ENCODE data around the gene ITPR2.
"Not testable (repeated sequence)": the region's sequence is repeated elsewhere in the genome, so short reads cannot be mapped to it uniquely, and the experiment has no call there.

The ITPR2 gene

DNA sequence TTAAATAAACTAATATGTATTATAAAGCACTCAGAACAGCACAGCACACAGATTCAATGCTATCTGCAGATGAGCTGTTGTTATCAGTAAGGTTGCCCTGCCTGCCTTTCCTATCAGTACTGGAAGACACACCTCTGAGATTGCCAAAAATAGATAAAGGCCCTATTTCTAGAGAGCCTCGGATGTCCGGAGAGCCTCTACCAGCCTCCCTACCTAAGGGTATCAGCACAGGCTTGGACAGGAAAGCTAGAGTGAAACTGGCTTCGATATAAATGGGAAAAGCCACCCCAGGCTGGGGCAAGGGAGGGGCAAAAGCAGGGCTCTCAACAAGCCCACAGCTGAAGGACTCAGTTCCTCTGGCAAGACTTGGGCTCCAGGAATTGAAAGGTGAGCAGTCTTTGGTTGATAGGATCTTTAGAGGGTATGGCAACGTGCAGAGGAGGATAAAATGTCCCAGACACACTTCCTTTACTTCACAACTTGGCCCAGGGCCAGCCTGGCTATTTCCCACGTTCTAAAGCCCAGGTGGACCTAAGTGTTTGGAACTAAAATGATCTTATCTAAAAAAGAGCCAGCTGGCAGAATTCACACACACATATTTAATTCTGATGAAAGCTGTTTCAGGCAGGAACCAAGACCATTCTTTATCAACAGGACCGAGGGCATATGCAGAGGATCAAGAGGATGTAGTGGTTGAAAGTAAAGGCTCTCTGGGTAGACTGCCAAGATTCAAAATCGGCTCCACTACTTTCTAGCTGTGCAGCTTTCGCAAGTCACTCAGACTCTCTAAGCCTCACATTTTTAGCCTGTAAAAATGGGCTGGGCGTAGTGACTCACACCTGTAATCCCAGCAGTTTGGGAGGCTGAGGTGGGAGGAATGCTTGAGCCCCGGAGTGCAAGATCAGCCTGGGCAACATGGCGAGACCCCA is 37.8 kb upstream of the ITPR2 start:
- TF ChIP-seq, protein P1, sequence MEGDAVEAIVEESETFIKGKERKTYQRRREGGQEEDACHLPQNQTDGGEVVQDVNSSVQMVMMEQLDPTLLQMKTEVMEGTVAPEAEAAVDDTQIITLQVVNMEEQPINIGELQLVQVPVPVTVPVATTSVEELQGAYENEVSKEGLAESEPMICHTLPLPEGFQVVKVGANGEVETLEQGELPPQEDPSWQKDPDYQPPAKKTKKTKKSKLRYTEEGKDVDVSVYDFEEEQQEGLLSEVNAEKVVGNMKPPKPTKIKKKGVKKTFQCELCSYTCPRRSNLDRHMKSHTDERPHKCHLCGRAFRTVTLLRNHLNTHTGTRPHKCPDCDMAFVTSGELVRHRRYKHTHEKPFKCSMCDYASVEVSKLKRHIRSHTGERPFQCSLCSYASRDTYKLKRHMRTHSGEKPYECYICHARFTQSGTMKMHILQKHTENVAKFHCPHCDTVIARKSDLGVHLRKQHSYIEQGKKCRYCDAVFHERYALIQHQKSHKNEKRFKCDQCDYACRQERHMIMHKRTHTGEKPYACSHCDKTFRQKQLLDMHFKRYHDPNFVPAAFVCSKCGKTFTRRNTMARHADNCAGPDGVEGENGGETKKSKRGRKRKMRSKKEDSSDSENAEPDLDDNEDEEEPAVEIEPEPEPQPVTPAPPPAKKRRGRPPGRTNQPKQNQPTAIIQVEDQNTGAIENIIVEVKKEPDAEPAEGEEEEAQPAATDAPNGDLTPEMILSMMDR (IDR thresholded peaks at IDR 0.05; ENCODE audit: low read depth, low read length) = no peak
- H3K4me3 ChIP-seq (ENCODE audit: low read depth, low read length) = no peak overlapping the region

DNA sequence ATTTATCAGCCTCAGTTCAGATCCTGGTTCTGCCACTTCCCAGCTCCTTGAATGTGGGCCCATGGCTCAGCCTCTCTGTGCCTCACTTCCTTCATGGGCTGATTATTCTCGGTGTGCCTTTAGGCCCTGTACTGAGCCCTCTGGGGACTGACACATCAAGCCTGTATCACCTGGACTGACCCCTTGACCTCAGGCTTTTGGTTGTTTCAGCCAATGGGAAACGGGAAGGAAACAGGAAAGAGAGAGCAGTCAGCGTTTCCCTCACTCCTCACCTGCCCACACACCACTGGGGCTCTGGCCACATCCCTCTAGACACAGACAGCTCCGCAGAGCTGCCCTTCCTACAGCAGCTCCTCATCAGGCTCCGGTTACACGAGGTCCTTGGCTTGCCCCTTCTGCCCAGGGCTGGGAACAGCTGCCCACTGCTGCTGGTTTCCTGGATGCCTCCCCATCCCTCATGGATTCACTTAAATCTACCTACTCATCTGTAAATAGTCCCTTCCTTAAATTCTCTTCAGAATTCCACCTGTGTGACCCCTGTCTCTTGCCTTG is 37.0 kb upstream of the ITPR2 start:
- no peak overlapping the region for H3K4me3 ChIP-seq (ENCODE audit: low read depth, low read length)
- TF ChIP-seq, protein P1 (IDR thresholded peaks at IDR 0.05; ENCODE audit: low read depth, low read length) = no peak

DNA sequence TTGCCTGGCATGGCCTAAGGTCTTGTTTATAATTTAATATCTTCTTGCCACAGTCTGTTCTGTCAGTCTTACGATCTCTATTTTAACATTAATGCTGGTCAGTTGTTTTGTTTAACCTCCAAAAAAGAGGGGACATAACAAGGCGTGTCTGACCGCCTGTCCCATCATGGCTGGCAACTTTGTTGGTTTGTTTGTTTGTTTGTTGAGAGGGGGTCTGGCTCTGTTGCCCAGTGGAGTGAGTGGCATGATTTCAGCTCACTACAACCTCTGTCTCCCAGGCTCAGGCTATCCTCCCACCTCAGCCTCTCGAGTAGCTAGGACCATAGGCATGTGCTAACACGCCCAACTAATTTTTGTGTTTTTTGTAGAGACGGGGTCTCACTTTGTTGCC is 36.1 kb upstream of the ITPR2 start:
- no peak overlapping the region for H3K4me3 ChIP-seq (ENCODE audit: low read depth, low read length)
- TF ChIP-seq, protein P1 (IDR thresholded peaks at IDR 0.05; ENCODE audit: low read depth, low read length) = no peak

DNA sequence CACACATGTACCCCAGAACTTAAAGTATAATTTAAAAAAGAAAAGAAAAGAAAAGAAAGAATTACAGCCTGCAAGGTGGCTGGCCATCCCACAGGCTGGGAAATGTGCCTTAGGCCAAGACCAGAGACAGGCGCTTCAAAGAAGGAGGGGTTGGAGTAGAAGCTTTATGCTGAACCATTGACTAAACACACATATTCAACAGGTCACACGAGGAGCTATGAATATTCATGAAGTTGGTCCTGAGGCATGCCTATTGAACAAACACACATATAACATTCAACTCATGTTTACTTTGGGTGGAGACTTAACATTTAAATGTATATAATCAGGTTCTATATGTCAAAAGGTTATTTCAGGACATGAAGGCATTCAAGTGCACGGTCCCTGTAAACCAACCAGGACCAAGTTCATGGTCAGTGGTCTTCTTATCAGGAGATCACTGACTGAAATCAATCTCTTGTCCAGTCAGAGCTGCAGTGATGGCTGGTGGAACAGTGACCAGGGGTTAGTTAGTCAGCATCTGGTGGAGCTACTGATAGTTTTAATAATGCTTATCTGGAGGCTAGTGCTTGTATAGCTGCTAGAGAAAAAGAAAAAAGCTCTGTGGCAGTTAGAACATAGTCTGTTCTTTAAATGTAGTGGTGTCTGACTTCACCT is 35.6 kb upstream of the ITPR2 start:
- no peak overlapping the region for H3K4me3 ChIP-seq (ENCODE audit: low read depth, low read length)
- TF ChIP-seq, protein P1 (IDR thresholded peaks at IDR 0.05; ENCODE audit: low read depth, low read length) = no peak

DNA sequence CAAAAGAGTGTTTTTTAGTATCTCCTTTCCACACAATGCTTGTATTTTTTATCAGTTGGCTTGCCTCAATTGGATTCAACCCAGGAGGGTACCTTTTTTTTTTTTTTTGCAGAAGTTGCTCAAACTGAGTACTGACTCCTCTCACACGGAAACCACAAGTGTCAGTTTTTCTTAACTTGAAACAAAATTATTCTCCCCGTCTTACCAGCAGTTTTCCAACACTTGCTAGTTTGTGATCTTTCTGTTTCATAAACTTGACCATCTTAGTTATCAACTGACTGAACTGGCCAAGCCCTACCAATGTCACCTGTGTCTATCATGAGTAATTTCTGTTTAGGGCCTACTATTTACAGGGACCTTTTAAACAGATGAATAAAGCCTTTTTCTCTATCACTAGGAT is 34.1 kb upstream of the ITPR2 start:
- H3K4me3 ChIP-seq (ENCODE audit: low read depth, low read length) = no peak overlapping the region

DNA sequence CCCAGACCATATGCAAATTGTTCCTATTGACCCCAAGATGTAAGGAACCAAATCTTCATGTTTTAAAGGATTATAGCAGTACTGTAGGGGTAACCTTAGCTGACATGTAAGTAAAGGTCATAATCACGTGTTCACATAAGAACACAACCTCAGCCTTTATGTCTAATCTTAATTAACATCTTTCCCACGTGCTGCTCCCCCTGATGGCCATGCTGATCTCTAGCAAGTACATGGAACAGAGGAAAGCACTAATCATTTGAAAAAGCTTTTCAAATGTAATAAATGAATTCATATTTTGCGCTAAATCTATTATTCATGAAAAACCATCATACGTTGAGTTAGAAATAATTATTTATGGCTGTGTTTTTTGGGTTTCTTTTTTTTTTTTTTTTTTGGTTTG is 30.5 kb upstream of the ITPR2 start:
- H3K4me3 ChIP-seq (ENCODE audit: low read depth, low read length) = no peak overlapping the region
- TF ChIP-seq, protein P1 (IDR thresholded peaks at IDR 0.05; ENCODE audit: low read depth, low read length) = peak; percentile 17; the same call in 1 of the 2 replicates

More for the DNA sequence above, 34.1 kb upstream of the ITPR2 start:
- TF ChIP-seq, protein P1 (IDR thresholded peaks at IDR 0.05; ENCODE audit: low read depth, low read length) = no peak

DNA sequence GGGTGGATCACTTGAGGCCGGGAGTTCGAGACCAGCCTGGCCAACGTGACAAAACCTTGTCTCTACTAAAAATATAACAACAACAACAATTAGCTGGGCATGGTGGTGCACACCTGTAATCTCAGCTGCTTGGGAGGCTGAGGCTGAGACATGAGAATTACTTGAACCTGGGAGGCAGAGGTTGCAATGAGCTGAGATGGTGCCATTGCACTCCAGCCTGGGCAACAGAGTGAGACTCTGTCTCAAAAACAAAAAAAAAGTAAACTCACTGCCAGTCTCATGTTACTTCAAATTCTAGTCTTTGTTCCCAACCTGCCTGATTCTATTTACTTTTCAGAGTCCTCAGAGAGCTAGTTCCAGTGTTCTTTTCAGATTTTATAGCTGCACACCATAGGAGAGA is 29.8 kb upstream of the ITPR2 start:
- not testable (repeated sequence) for H3K4me3 ChIP-seq (ENCODE audit: low read depth, low read length)
